ENCODE measurements around the gene JUND. TPM values are rescaled to one million over a fixed set of nuclear protein-coding genes. Genes with fewer than 3 reads are reported as not detected.

JUND gene
- total RNA-seq, 1 donor from 2014 or later, result 531 TPM

- Histone ChIP-seq H3K4me3 (no peak overlapping the region), H3K27me3 (no peaks in the 10 kb centered on the region), H3K27ac (no peak overlapping the region), H3K36me3 (peaks cover 0 to 29% of the 10 kb centered on the region in 2 donors), H3K9me3 (no peaks in the 10 kb centered on the region), H3K4me1 (no peaks in the 10 kb centered on the region)
- TF ChIP-seq CTCF (IDR thresholded peaks at IDR 0.05), result no peak
- no peak for TF ChIP-seq POLR2A (IDR thresholded peaks at IDR 0.05)
- no peak for TF ChIP-seq POLR2AphosphoS5 (IDR thresholded peaks at IDR 0.05; ENCODE audit: insufficient read depth in 1 of 2, low read depth in 1 of 2)
- intact Hi-C loops (cut with DNase I), result no loop called here
- no peak for DNase-seq (ENCODE audit: extremely low spot score in 2 of 2)
Observed at GRCh38 chr19:18263324-18264136, 17.9 kb downstream of the JUND start.

GRCh38 chr19:18262917-18263316, 18.5 kb downstream of the JUND start:
- no peak for DNase-seq (ENCODE audit: extremely low spot score in 2 of 2)
- intact Hi-C loops (cut with DNase I), result no loop called here
- H3K4me3 ChIP-seq, result no peak overlapping the region
- H3K27me3 ChIP-seq, result no peaks in the 10 kb centered on the region
- no peak overlapping the region for H3K27ac ChIP-seq
- no peak for TF ChIP-seq POLR2AphosphoS5 (IDR thresholded peaks at IDR 0.05; ENCODE audit: insufficient read depth in 1 of 2, low read depth in 1 of 2)
- no peak for TF ChIP-seq CTCF (IDR thresholded peaks at IDR 0.05)
- TF ChIP-seq POLR2A (IDR thresholded peaks at IDR 0.05), result no peak
- H3K9me3 ChIP-seq, result no peaks in the 10 kb centered on the region
- peaks cover 0 to 29% of the 10 kb centered on the region in 2 donors for H3K36me3 ChIP-seq
- H3K4me1 ChIP-seq, result no peaks in the 10 kb centered on the region

GRCh38 chr19:18262144-18262543, 19.3 kb downstream of the JUND start:
- TF ChIP-seq POLR2A (IDR thresholded peaks at IDR 0.05) (no peak), CTCF (IDR thresholded peaks at IDR 0.05) (no peak), POLR2AphosphoS5 (IDR thresholded peaks at IDR 0.05; ENCODE audit: insufficient read depth in 1 of 2, low read depth in 1 of 2) (no peak)
- Histone ChIP-seq H3K4me1 (no peaks in the 10 kb centered on the region), H3K4me3 (no peak overlapping the region), H3K27me3 (no peaks in the 10 kb centered on the region), H3K27ac (no peak overlapping the region), H3K36me3 (peaks cover 0 to 25% of the 10 kb centered on the region in 2 donors), H3K9me3 (no peaks in the 10 kb centered on the region)
- no peak for DNase-seq (ENCODE audit: extremely low spot score in 2 of 2)
- intact Hi-C loops (cut with DNase I), result no loop called here

- H3K4me1 ChIP-seq, result no peaks in the 10 kb centered on the region
- TF ChIP-seq POLR2AphosphoS5 (IDR thresholded peaks at IDR 0.05; ENCODE audit: insufficient read depth in 1 of 2, low read depth in 1 of 2) (no peak), POLR2A (IDR thresholded peaks at IDR 0.05) (no peak), CTCF (IDR thresholded peaks at IDR 0.05) (no peak)
- no peaks in the 10 kb centered on the region for H3K27me3 ChIP-seq
- no peak for DNase-seq (ENCODE audit: extremely low spot score in 2 of 2)
- H3K9me3 ChIP-seq, result no peaks in the 10 kb centered on the region
- H3K27ac ChIP-seq, result no peak overlapping the region
- intact Hi-C loops (cut with DNase I), result no loop called here
- peaks cover 0 to 18% of the 10 kb centered on the region in 2 donors for H3K36me3 ChIP-seq
- H3K4me3 ChIP-seq, result no peak overlapping the region
Observed at GRCh38 chr19:18261474-18261873, 19.9 kb downstream of the JUND start.

- Histone ChIP-seq H3K4me1 (no peaks in the 10 kb centered on the region), H3K4me3 (no peak overlapping the region), H3K36me3 (peaks cover 0 to 5% of the 10 kb centered on the region in 2 donors), H3K27me3 (no peaks in the 10 kb centered on the region), H3K9me3 (no peaks in the 10 kb centered on the region), H3K27ac (no peak overlapping the region)
- DNase-seq (ENCODE audit: extremely low spot score in 2 of 2), result no peak
- TF ChIP-seq POLR2AphosphoS5 (IDR thresholded peaks at IDR 0.05; ENCODE audit: insufficient read depth in 1 of 2, low read depth in 1 of 2) (no peak), CTCF (IDR thresholded peaks at IDR 0.05) (no peak), POLR2A (IDR thresholded peaks at IDR 0.05) (no peak)
- intact Hi-C loops (cut with DNase I), result loop anchor here (10.0 kb wide), 1 partner anchor 55 kb away; the partner anchor contains the start of gene RAB3A
Observed at GRCh38 chr19:18259893-18260292, 21.5 kb downstream of the JUND start.
